ENCODE results near the gene PRODH. TPM values are rescaled to one million over a fixed set of nuclear protein-coding genes. Genes with fewer than 3 reads are reported as not detected.

Gene PRODH
- total and polyA plus RNA-seq, 7 donors: 1.6 to 52.6 (median 11.3) TPM

- Histone ChIP-seq H3K27ac (no peak overlapping the region), H3K36me3 (ENCODE audit: insufficient read depth in 1 of 2, low read depth in 1 of 2) (no peaks in the 10 kb centered on the region), H3K4me3 (no peak overlapping the region), H3K9me3 (no peaks in the 10 kb centered on the region), H3K4me1 (no peaks in the 10 kb centered on the region), H3K27me3 (ENCODE audit: insufficient read depth in 3 of 3, low read length in 2 of 3) (no peaks in the 10 kb centered on the region)
- DNase-seq (no peak), ATAC-seq (no peak)
- intact Hi-C loops (cut with DNase I): no loop called here
- no CpG with 5 or more reads among the region's 7 CpGs for WGBS, 3 donors
- TF ChIP-seq, protein P1, sequence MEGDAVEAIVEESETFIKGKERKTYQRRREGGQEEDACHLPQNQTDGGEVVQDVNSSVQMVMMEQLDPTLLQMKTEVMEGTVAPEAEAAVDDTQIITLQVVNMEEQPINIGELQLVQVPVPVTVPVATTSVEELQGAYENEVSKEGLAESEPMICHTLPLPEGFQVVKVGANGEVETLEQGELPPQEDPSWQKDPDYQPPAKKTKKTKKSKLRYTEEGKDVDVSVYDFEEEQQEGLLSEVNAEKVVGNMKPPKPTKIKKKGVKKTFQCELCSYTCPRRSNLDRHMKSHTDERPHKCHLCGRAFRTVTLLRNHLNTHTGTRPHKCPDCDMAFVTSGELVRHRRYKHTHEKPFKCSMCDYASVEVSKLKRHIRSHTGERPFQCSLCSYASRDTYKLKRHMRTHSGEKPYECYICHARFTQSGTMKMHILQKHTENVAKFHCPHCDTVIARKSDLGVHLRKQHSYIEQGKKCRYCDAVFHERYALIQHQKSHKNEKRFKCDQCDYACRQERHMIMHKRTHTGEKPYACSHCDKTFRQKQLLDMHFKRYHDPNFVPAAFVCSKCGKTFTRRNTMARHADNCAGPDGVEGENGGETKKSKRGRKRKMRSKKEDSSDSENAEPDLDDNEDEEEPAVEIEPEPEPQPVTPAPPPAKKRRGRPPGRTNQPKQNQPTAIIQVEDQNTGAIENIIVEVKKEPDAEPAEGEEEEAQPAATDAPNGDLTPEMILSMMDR (IDR thresholded peaks at IDR 0.05): no peak
These were observed 2.2 kb downstream of the PRODH start for GRCh38 chr22:18933914-18934313.

DNA sequence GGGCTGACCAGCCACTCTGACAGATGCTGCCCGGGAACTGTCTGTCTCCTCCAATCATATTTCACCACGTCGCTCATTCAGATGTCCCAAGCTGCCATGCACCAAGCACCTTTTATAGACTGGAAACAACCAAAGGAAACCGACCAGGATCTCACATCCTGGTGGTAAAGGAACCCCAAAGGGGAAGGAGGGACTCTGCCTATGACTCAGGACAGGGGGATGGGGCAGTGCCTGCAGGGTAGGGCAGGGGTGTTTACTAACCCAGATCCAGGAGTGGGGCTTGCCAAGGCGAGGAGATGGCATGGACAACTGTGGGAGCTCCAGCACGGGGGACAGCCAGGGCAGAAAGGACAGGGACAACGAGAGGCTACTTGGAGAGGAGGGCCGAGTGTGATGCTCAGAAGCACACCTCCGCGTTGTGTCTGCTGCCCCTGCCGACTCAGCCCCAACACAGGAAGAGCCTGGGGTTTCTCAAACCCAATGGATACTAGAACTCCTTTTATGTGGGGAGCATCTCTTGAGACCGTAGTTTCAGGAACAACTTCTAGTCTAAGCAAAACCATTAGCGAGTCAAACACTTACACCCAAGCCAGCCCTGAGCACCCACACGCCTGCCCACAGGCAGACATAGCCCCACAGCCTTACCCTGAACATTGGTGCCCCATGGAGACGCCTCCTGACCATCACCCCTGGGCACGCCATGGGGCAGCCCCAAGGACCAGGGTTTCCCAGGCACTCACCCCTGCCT lies 4.0 kb downstream of the PRODH start:
- intact Hi-C loops (cut with DNase I): no loop called here
- no CpG with 5 or more reads among the region's 16 CpGs for WGBS, 3 donors
- ATAC-seq (no peak), DNase-seq (no peak)
- Histone ChIP-seq H3K4me3 (no peak overlapping the region), H3K9me3 (no peaks in the 10 kb centered on the region), H3K27me3 (ENCODE audit: insufficient read depth in 3 of 3, low read length in 2 of 3) (no peaks in the 10 kb centered on the region), H3K4me1 (no peaks in the 10 kb centered on the region), H3K36me3 (ENCODE audit: insufficient read depth in 1 of 2, low read depth in 1 of 2) (no peaks in the 10 kb centered on the region), H3K27ac (no peak overlapping the region)
- TF ChIP-seq, protein P1 (IDR thresholded peaks at IDR 0.05): no peak

DNA sequence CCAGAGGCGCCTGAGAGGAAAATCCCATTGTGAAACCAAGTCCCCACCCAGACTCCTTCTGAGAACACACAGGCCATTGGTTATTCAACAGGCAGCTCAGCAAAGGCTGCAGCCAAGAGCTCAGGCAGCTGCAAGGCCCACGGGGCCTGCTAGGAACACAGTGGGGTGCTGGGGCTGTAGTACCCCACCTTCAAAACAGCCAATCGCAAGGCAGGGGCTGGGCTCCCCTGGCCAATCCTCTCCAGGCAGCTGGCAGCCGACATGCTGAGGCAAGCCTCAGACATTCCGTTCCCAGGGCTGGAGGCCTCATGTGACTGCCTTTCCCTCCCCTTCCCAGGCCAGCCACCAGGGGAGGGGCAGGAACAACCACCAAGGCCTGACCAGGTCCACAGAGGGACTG lies 6.6 kb downstream of the PRODH start:
- peak overlapping the region; percentile 41 for H3K27ac ChIP-seq
- TF ChIP-seq, protein P1 (IDR thresholded peaks at IDR 0.05): no peak
- intact Hi-C loops (cut with DNase I): no loop called here
- H3K27me3 ChIP-seq (ENCODE audit: insufficient read depth in 3 of 3, low read length in 2 of 3): no peaks in the 10 kb centered on the region
- DNase-seq (peak in 1 of 2 donors; percentile 9), ATAC-seq (peak; percentile 85 to 87 (median 86))
- H3K4me1 ChIP-seq: no peaks in the 10 kb centered on the region
- H3K36me3 ChIP-seq (ENCODE audit: insufficient read depth in 1 of 2, low read depth in 1 of 2): no peaks in the 10 kb centered on the region
- H3K4me3 ChIP-seq: no peak overlapping the region
- 0% methylated on average over 1 of the region's 5 CpGs; no CpG with 5 or more reads in 2 of the 3 donors for WGBS, 3 donors
- H3K9me3 ChIP-seq: no peaks in the 10 kb centered on the region

- no peak for DNase-seq
- no peaks in the 10 kb centered on the region for H3K27me3 ChIP-seq (ENCODE audit: insufficient read depth in 3 of 3, low read length in 2 of 3)
- peak; percentile 31 to 61 (median 52) for ATAC-seq
- H3K9me3 ChIP-seq: no peaks in the 10 kb centered on the region
- intact Hi-C loops (cut with DNase I): no loop called here
- no peak overlapping the region for H3K27ac ChIP-seq
- H3K4me1 ChIP-seq: no peaks in the 10 kb centered on the region
- TF ChIP-seq, protein P1 (IDR thresholded peaks at IDR 0.05): no peak
- WGBS, 3 donors: no CpG with 5 or more reads among the region's 5 CpGs
- no peak overlapping the region for H3K4me3 ChIP-seq
- H3K36me3 ChIP-seq (ENCODE audit: insufficient read depth in 1 of 2, low read depth in 1 of 2): no peaks in the 10 kb centered on the region
These were observed 8.5 kb downstream of the PRODH start for GRCh38 chr22:18927573-18927972.

DNA sequence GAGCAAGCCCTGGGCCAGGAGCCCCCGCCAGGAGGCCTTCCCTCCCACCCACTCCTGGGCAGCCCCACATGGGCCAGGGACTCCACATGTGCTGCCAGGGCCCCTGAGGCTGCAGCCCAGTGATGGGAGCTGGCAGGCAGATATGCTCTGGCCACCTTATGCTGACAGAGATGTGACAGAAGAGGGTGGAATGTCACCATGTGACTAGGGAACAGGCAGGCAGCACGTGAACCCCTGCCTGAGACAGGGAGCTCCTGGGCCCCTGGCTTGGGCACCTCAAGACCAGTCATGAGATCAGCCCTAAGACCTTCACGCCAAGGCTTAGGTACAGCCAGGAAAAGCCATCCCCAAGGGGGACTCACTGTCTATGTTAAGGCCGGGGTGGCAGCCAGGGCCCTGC lies 9.1 kb downstream of the PRODH start:
- Histone ChIP-seq H3K27ac (no peak overlapping the region), H3K27me3 (ENCODE audit: insufficient read depth in 3 of 3, low read length in 2 of 3) (no peaks in the 10 kb centered on the region), H3K9me3 (no peaks in the 10 kb centered on the region), H3K36me3 (ENCODE audit: insufficient read depth in 1 of 2, low read depth in 1 of 2) (no peaks in the 10 kb centered on the region), H3K4me3 (no peak overlapping the region), H3K4me1 (no peaks in the 10 kb centered on the region)
- DNase-seq (no peak), ATAC-seq (peak; percentile 32 to 67 (median 61))
- TF ChIP-seq, protein P1 (IDR thresholded peaks at IDR 0.05): no peak
- intact Hi-C loops (cut with DNase I): no loop called here
- no CpG with 5 or more reads among the region's 4 CpGs for WGBS, 3 donors
